GM10266 (cell line): ENCODE results near the gene CREB1.

ENCODE experiments used
- DNase-seq: peaks from one replicate; pipeline ENCODE4 v3.0.0; 2012; ENCODE audit errors: extremely low spot score
- CTCF ChIP-seq: IDR thresholded peaks from 2 replicates; pipeline ENCODE4 v1.5.1; 2012; ENCODE audit warnings: mild to moderate bottlenecking, low read depth; ENCODE audit not compliant: control insufficient read depth, insufficient read depth; ENCODE audit errors: missing control alignments

Gene CREB1

GRCh38 chr2:207529330-207530159 lies at the start of gene CREB1:
TSS of gene CREB1 (plus strand) at chr2:207529962. CDS start at chr2:207555636, 25,674 bp downstream.
- peak; percentile 98 for DNase-seq
- peak; percentile 44 for TF ChIP-seq CTCF

- no peak for TF ChIP-seq CTCF
- no peak for DNase-seq
These were observed 49.2 kb upstream of the CREB1 start for GRCh38 chr2:207480521-207481040.

GRCh38 chr2:207481924-207482323 lies 47.8 kb upstream of the CREB1 start:
- no peak for DNase-seq
- no peak for TF ChIP-seq CTCF

- no peak for DNase-seq
- no peak for TF ChIP-seq CTCF
These were observed 47.1 kb upstream of the CREB1 start for GRCh38 chr2:207482630-207483029.

- no peak for TF ChIP-seq CTCF
- no peak for DNase-seq
These were observed 46.7 kb upstream of the CREB1 start for GRCh38 chr2:207483066-207483465.

- no peak for DNase-seq
- no peak for TF ChIP-seq CTCF
These were observed 46.3 kb upstream of the CREB1 start for GRCh38 chr2:207483477-207483876.

GRCh38 chr2:207484444-207485391 lies 45.0 kb upstream of the CREB1 start:
- no peak for TF ChIP-seq CTCF
- DNase-seq, result peak; percentile 26
